Measurements from ENCODE around the gene AMDHD2.
"Not testable (repeated sequence)": the region's sequence is repeated elsewhere in the genome, so short reads cannot be mapped to it uniquely, and the experiment has no call there.

Gene AMDHD2

DNA sequence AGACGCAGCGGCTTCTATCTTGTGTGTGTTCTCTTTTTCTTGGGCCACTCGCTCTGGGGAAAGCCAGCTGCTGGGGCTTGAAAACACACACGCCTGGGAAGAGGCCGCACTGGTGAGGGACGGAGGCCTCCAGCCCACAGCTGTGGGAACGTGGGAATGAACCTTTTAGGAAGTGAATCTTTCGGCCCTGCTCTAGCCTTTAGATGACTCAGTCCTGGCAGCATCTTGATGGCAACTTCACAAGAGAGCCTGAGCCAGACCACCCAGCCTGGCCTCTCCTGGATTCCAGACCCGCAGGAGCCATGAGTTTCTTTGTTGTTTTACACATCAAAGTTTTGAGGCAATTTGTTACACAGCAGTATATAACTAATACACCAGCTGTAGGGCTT lies 15.4 kb downstream of the AMDHD2 start:
- no peak for DNase-seq

DNA sequence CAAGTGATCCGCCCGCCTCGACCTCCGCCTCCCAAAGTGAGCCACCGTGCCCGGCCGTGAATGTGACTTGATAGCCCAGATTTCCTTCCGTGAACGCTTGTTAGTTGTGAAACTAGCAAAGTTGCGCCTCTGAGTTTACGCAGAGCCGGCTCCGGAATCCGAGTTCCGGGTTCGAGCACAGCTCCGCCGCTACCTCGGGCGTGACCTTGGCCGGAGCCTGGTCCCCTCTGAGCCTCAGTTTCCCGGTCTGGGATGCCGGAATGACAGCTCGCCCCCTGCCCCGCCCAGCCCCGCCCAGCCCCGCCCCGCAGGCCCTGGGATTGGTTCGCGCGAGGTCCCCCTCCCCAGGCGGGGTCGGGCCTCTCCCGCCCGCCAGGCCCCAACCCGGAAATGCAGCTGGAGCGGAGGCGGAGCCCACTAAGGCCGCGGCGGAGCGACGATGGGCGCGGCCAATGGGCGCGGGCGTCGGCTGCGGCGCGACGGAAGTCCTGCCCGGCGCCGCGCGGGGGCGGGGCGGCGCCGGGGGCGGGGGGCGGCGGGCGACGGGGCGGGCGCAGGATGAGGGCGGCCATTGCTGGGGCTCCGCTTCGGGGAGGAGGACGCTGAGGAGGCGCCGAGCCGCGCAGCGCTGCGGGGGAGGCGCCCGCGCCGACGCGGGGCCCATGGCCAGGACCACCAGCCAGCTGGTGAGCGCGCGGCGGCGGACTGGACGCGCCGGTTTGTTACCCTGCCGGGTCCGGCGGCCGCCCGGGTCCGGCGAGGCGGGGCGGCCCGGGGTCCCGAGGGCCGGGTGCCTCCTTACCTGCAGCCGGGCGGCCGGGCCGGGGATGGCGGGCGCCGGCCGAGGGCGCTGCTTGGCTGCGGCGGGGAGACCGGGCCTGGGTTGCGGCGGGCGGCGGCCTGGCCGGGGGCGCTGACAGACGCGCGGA lies 17.5 kb downstream of the AMDHD2 start, which contains the start of gene PDPK1:
Gene PDPK1 (plus strand): TSS at position 571 of the 929 bp plus-strand sequence. CDS start 92 bp downstream, at position 663.
- peak; percentile 89 for DNase-seq

DNA sequence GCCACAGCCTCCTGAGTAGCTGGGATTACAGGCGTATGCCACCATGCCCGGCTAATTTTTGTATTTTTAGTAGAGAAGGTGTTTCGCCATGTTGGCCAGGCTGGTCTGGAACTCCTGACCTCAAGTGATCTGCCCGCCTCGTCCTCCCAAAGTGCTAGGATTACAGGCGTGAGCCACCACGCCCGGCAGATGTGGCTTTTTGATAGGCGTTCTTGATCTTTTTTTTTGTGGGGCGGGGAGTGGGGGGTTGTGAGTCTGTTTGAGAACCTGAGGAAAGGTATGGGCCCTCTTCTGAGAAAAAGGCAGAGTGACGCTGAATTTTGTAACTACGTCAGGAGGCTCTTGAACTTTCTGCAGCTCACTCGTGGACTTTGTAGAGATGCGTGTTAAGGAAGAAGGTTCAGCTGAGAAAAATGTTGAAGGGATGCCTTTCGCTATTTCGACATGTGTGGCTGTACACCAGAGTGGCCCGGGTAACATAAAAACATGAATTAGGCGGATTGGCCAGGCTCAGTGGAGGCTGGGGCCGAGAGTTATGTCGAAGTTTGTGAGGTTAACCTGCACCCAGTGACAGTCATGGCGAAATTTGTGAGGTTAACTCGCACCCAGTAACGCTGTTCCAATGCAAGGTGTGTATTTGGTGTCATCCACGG lies 19.1 kb downstream of the AMDHD2 start:
- DNase-seq, result not testable (repeated sequence)

DNA sequence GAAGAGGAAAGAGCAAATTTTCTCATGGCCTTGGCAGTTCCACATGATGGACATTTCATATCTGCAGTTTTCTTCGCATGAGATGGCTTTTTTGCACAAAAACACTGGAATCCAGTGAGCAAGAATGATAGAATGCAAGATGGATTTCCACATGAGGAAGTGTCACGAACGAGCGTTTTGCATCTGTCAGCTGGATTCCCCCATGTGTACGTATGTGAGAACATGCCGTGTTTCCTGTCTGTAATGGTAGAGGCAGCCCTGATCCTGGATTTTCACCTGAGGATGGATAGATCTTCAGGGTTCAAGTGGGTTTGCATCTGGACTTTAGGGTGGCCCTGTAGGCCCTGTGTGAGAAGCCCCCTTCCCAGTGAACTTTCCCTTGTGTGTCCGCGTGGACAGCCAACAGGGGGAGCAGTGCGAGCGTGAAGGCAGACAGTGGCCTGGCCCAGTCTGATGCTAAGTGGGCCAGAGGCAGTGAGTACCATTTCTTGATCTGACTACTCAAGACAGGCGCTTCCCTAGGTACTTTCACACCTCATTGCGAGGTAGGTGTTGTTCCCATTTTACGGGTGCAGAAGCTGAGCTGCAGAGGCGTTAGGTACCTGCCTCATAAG lies 19.8 kb downstream of the AMDHD2 start:
- not testable (repeated sequence) for DNase-seq

DNA sequence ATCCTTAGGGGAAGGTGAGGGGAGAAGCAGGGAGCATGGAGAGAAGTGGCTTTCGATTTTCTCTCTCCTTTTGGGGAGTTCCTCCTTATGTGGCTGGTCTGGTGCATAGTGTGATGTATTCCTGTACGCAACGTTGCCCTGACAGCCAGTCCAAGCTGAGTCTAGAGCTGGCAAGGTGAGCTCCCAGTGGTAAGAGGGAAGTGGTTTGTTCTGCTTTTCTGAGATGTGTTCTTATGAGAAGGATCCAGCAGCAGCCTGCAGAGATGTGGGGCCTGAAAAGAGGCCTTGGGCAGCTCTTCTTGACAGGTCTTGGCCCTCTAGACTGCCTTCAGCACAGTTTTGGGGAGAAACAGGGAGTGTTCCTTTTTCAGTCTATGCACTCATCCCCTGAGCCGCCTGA lies 20.7 kb downstream of the AMDHD2 start:
- DNase-seq, result not testable (repeated sequence)

DNA sequence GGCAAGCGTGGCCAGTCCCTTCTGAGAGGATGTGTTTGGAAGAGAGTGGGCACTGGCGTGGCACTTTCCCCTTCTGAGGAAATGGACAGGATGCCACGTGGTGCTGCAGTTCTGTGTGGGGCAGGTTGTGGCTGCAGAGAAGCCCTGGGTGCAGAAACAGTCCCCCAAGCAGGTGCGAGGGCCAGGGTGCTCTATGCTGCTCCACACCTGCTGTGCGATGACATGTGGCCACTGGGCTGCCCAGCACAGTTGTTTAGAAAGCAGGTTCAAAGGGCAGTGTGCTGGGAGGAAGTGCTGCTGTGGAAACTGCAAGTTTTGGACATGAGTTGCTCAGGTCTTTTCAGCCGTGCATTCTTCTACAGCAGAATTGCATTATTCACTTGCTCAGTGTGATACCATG lies 21.2 kb downstream of the AMDHD2 start:
- DNase-seq, result not testable (repeated sequence)

DNA sequence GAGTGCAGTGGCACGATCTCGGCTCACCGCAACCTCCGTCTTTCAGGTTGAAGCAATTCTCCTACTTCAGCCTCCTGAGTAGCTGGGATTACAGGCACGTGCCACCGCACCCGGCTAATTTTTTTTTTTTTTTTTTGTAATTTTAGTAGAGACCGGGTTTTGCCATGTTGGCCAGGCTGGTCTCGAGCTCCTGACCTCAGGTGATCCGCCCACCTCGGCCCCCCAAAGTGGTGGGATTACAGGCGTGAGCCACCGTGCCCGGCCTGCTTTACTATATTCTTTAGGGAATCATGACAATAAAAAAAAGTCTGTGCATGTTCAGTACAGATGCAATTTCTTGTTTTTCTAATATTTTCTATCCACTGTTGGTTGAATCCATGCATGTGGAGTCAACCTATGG lies 23.6 kb downstream of the AMDHD2 start:
- not testable (repeated sequence) for DNase-seq

DNA sequence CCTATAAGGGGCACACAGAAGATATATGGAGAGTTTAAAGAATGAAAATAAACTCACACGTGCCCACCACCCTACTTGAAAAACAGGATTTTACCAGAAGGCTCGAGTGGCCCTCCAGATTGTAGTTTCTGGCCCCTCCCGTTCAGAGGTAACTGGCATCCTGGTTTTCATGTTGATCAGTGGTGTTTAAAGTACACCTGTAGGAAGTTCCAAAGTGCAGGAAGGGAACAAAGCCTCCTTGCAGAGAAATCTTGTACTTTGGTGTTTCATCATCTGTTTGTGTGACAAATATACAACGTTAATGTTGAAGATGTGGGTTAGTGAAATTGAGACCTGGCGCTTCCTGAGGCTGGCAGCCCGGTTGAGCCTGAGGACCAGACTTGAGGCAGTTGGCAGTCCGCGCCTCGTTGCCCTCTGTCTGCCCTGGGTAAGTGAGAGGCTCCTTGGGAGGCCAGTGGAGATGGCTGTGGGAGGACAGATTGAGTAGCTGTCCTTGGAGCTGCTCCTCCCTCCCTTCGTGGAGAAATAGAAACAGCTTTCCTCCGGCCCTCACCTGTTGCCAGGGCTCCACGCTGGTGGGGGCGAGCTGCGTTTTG lies 30.2 kb downstream of the AMDHD2 start:
- DNase-seq, result not testable (repeated sequence)

DNA sequence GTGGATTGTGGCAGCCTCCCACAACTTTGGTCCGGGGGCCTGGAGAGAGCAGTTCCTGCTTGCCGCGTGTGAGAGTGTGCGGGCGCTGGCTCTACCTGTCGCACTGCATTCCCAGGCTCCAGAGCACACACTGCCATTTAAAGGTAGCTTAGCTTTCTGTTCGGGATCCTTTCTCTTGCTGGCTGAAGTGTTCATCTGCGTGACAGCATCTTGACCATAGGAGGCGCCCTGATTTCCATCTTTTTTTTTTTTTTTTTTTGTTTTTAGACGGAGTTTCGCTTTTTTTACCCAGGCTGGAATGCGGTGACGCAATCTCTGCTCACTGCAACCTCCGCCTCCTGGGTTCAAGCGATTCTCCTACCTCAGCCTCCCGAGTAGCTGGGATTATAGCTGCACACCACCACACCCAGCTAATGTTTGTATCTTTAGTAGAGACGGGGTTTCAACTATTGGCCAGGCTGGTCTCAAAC lies 31.3 kb downstream of the AMDHD2 start:
- DNase-seq, result not testable (repeated sequence)

DNA sequence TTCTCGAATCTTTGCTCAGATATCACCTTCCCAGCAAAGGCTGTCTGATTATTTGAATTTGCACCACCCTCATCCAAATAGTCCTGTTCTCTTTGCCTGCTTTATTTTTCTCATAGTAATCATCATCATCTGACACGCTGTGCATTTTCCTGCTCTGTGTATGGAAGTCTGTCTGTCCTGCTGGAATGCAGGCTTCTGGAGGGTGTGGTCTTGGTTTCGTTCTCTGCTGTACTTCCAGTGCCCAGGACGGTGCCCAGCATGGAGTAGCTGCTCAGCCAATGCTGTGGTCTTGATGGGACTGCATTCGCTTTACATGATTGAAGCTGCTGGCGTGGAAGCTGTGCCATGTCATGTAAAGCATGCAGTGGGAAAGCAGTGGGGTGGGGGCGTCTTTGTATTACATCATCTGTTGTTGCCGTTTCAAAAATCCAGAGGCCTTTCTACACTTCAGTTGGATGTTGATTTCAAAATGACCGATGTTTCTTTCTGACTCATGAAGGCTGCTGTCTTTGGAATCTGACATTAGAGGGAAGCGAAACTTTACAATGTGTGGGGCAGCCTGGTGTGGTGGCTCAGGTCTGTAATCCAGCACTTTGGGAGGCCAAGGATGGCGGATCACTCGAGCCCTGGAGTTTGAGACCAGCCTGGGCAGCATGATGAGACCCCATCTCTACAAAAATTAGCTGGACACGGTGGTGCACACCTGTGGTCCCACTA lies 34.7 kb downstream of the AMDHD2 start:
- DNase-seq, result not testable (repeated sequence)

DNA sequence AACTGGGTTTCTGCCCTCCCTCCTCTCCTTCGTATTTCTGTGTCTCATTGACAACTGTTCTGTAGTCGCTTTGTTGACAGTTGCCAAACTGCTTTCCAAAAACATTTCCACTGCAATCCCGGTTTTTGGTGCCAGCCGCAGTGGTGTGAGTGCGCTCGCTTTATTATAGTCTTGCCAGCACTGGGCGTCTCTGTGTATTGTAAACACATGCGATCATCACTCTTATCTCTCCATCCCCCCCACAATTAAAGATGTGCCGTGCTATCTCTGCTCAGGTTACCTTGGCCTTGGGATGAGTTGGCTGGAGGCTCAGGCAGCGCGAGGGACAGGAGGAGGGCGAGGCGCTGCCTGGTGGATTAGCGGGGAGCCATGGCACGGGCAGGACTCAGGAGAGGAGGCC lies 37.0 kb downstream of the AMDHD2 start:
- not testable (repeated sequence) for DNase-seq

DNA sequence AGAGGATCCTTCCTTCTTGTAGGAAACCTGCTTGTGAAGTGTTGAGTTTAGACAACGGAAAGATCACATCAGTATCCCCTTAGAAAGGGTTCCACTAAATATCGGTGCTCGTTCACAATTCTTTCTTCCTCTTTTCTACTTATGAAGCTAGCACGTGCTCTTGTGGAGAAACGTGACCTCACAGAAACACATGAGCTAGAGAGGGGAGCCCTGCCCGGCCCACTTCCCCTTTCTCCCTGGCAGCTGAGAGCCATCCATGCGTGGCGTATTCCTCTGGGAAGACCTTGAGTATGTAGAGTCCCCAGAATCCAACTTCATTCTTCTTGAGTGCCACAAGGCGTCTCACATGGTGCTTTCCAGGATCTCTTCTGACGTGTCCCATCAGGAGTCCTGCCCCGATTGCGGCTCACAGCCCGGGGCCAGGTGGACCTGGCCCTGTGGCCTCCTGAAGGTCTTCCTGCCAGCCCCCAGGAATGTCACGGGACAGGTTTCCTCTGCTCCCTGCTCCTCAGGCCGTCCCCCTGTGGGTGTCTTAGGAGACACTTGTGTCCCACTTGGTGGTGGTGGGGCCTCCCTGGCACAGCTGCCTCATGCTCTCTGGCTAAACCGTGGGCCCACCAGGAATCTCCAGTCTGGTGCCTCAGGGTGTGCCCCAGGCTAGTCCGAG lies 40.1 kb downstream of the AMDHD2 start:
- DNase-seq, result not testable (repeated sequence)

DNA sequence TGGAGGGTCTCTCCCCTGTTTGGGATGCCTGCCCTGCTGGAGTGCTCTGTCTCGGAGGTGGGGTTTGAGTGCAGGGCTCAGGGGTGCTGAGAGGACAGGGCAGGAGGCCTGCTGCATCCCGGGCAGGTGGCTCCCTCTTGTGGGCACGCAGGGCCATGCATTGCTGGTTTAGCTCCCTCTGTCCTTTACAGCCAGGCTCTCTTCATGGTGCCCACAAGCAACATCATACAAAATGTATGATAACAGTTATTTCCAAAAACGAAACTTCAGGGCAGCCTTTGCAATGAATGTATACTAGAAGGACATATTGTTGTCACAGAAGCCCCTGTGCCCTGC lies 40.6 kb downstream of the AMDHD2 start:
- peak; percentile 48 for DNase-seq

DNA sequence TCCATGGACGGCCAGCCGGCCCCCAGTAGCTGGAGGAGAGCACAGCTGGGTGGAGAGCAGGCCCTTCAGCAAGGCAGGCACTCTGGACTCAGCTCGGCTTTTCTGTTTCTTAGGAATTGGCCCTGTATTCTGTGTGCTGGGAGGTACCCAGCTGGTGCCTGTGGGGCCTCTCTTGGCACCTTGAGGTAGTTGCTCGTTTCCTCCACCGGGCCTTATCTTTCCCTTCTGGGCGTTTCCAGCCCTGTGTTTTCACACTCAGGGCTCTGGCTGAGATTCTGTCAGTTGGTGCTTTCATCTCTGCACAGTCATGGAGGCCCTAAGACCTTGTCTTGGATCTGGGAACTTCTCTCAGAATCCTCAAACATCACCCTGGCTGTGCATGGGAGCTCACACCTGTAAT lies 47.3 kb downstream of the AMDHD2 start:
- DNase-seq, result not testable (repeated sequence)

DNA sequence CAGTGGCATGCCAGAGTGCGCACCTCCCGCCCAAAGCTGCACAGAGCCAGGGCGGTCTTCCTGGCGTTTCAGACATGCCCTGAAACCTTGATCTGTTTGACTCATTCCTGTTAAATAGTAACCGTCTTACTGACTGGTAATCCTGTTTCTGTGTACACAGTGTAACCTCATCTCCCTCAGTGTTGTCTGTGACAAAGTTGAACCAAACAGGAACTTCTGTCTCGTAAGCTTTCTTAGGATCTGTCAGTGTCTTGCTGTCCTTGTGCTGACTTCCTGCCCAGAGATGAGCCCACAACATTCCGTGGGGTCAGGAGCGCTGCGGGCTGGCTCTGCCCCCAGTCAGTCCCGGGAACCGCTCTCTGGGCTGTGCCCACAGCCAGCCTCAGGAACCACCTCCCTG lies 48.4 kb downstream of the AMDHD2 start:
- DNase-seq, result not testable (repeated sequence)

DNA sequence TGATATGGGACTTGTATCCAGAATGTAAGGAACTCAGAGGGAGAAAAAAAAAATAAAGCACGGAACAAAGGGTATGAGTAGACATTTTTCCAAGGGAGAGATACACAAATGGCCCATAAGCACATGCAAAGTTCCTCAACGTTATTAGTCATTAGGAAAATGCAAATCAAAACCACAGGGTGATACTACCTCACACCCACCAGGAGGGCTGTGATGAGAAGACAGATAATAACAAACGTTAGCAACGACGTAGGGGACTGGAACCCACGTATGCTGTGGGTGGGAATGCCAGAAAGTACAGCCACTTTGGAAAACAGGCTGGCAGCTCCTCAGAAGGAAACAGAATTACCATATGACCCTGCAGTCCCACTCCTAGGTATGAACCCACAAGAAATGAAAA lies 52.5 kb downstream of the AMDHD2 start:
- DNase-seq, result not testable (repeated sequence)

DNA sequence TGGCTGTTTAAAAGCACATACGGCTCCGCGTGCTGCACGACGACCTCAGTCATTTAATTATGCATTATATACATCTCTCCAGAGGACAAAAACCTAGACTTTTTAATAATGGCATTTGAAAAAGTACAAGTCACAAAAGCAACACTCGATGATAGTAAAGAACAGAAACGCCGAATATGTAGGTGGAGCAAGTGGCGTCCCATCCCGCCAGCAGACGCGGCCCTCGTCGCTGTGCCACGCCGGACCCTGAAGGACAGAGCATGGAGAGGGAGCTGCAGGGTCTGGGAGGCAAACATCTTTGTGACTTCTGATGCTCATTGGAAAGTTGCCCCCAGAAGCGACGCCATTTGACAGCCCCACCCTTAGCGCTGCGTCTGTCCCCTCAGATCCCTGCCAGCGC lies 55.7 kb downstream of the AMDHD2 start:
- DNase-seq, result not testable (repeated sequence)

DNA sequence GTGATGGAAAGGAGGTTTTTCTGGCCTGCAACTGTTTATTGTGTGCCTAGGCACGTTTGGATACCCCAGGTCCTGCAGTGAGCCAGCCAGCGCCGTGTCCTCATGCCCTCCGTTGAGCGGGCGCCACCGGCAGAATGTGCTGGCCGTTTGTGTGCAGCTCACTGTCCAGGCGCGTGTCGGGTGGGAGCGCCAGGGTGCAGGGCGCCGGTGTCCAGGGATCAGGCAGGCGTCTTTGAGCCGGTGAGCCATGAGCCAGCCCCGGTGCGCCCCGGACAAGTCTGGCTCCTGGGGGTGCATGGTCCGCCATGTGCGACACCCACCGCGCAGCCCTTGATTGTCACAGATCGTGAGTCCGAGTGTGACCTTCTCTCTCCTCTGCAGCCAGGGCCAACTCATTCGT lies 56.9 kb downstream of the AMDHD2 start:
- DNase-seq, result not testable (repeated sequence)

DNA sequence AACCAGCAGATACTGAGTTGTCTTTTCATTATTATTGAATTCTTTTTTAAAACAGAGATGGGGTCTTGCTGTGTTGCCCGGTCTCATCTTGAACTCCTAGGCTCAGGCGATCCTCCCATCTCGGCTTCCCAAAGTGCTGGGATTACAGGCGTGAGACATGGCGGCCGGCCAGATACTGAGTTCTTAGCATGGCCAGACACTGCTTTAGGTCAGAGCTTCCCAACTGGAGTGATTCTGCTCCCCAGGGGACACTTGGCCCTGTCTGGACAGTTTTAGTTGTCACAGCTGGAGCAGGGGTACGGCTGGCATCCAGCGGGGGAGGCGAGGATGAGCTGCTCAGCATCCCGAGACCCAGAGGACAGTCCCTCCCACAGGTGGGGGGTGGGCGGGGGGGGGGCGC lies 58.7 kb downstream of the AMDHD2 start:
- DNase-seq, result not testable (repeated sequence)

DNA sequence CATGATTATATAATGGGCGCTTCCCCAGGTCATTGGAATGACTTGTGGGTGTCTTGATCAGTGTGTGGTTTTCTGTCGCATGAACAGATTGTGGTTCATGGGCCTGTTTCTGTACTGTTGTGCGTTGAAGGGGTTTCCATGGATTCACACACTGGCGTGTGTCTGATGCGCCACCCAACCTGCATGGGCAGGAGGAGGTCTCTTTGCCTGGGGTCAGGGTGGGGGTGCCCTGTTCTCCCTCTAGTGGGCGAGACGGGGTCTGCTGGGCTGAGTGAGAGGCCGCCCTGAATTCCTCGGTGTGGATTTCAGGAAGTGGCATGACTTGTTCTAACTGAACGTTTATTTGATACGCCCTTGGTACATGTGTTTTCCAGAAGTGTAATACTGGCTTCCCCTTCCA lies 60.0 kb downstream of the AMDHD2 start:
- DNase-seq, result not testable (repeated sequence)

DNA sequence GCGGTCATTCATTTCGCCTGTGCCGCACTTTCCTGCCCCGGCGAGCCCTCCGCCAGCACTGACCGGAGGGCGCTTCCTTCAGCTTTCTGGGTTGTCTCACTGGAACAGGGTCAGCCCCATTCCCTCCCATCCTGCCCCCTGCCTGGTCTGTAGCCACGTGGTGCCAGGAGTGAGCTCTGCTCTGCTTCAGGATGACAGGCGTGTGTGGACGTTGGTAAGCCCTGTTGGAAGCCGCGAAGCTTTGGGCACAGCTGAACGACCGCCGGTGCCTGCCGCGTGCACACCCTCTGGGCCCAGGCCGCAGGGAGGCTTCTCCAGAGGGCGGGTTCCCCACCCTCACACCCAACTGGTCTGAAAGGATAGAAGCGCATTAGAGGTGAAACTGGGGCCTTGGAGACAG lies 60.6 kb downstream of the AMDHD2 start:
- not testable (repeated sequence) for DNase-seq
